OCI-LY1 (cell line): ENCODE data around the gene CBL.

ENCODE experiments used
- H2AFZ ChIP-seq: fragments of 200-600 bp; sonication (generic), shearing (Covaris generic); 2 replicates; pipeline ENCODE4 v1.6.0; 2014; ENCODE audit warnings: antibody characterized with exemption, mild to moderate bottlenecking, low read length
- H3F3A ChIP-seq: fragments of 200-600 bp; sonication (generic), shearing (Covaris generic); 2 replicates; pipeline ENCODE4 v1.6.0; 2014; ENCODE audit warnings: mild to moderate bottlenecking, antibody characterized with exemption, low read length, moderate library complexity; ENCODE audit not compliant: insufficient read depth
- H3K27ac ChIP-seq: fragments of 200-600 bp; sonication (generic); 2 replicates; pipeline ENCODE4 v1.5.1; 2014; ENCODE audit warnings: low read length, mixed run types, mild to moderate bottlenecking, low read depth; ENCODE audit not compliant: poor library complexity, severe bottlenecking
- H3K27me3 ChIP-seq: fragments of 200-600 bp; sonication (generic); 2 replicates; pipeline ENCODE4 v1.6.0; 2014; ENCODE audit warnings: antibody characterized with exemption, mild to moderate bottlenecking, low read length, moderate library complexity; ENCODE audit not compliant: insufficient read depth
- H3K36me3 ChIP-seq: fragments of 200-600 bp; sonication (generic); 2 replicates; pipeline ENCODE4 v1.6.1; 2014; ENCODE audit warnings: mild to moderate bottlenecking, antibody characterized with exemption, low read length, moderate library complexity, mixed read lengths; ENCODE audit not compliant: insufficient read depth
- H3K4me1 ChIP-seq: fragments of 200-600 bp; sonication (generic); 2 replicates; pipeline ENCODE4 v1.5.1; 2014; ENCODE audit warnings: mild to moderate bottlenecking, low read length, moderate library complexity; ENCODE audit not compliant: insufficient read depth, severe bottlenecking
- H3K4me2 ChIP-seq: fragments of 200-600 bp; sonication (generic), shearing (Covaris generic); 2 replicates; pipeline ENCODE4 v1.6.1; 2014; ENCODE audit warnings: low read length
- H3K4me3 ChIP-seq: fragments of 200-600 bp; sonication (generic); 2 replicates; pipeline ENCODE4 v1.5.1; 2014; ENCODE audit warnings: low read length, low read depth, mild to moderate bottlenecking, mixed read lengths; ENCODE audit not compliant: poor library complexity, severe bottlenecking
- H3K79me2 ChIP-seq: fragments of 200-600 bp; shearing (Covaris generic); 2 replicates; pipeline ENCODE4 v1.6.1; 2016; ENCODE audit warnings: mixed run types, low read length, mixed read lengths; ENCODE audit not compliant: insufficient read depth
- H3K9ac ChIP-seq: fragments of 200-600 bp; sonication (generic), shearing (Covaris generic); 2 replicates; pipeline ENCODE4 v1.6.1; 2014; ENCODE audit warnings: mild to moderate bottlenecking, low read length, mixed read lengths
- H3K9me2 ChIP-seq: fragments of 200-600 bp; sonication (generic), shearing (Covaris generic); 2 replicates; pipeline ENCODE4 v1.6.1; 2014; ENCODE audit warnings: low read depth, mild to moderate bottlenecking, low read length, mixed read lengths
- H3K9me3 ChIP-seq: fragments of 200-600 bp; shearing (Covaris generic); 2 replicates; pipeline ENCODE4 v1.6.1; 2014; ENCODE audit warnings: low read length, mixed read lengths
- H4K20me1 ChIP-seq: fragments of 200-600 bp; sonication (generic), shearing (Covaris generic); 2 replicates; pipeline ENCODE4 v1.6.0; 2016; ENCODE audit warnings: mild to moderate bottlenecking, low read length; ENCODE audit not compliant: insufficient read depth
- EZH2 ChIP-seq: fragments of 200-600 bp; sonication (generic), shearing (Covaris generic); IDR thresholded peaks from 2 replicates; pipeline ENCODE4 v1.8.0; 2017; ENCODE audit warnings: borderline replicate concordance, mixed run types, mild to moderate bottlenecking, antibody characterized with exemption, low read length, moderate library complexity, mixed read lengths
- TF ChIP-seq, protein P1 (sequence below): fragments of 200-600 bp; sonication (generic), shearing (Covaris generic); IDR thresholded peaks from 2 replicates; pipeline ENCODE4 v1.5.1; 2017; ENCODE audit warnings: mild to moderate bottlenecking, antibody characterized with exemption, low read length, moderate library complexity, mixed read lengths

CBL gene

DNA sequence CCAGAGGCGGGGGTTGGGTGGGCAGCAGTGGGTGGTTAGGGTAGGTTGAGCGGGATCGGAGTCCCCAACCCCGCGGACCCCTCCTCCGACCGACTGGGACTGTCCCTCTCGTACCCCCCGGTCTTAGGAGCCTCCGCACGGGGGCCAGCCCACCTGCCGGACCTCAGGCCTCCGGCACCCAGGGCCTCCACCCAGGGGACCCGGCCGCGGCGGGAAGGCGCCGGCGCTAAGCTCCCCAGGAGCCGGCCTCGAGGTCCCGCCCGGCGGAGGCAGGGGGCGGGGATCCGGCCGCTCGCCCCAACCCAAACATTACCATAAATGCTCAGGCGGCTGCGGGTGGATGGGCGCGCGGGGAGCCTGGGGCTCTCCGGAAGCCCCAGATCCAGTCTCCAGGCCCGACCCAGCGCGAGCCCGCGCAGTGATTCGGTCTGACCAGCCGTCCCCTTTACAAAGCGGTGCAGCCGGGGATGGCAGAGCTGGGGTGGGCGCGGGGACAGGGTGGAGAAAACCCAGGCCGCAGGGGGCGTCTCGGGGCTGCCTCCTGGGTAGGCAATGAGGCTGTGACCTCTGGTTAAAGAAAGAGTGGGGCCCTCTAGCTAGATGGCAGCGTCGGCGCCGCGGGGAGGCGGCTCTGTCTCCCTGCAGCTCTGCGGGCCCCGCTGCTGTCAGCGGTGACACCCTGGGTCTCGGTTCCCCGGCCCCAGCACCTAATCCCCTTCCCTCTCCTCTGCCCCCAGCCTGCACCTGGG is 114.8 kb downstream of the CBL start:
- H3K27ac ChIP-seq = peak overlapping the region; percentile 70
- TF ChIP-seq, protein P1, sequence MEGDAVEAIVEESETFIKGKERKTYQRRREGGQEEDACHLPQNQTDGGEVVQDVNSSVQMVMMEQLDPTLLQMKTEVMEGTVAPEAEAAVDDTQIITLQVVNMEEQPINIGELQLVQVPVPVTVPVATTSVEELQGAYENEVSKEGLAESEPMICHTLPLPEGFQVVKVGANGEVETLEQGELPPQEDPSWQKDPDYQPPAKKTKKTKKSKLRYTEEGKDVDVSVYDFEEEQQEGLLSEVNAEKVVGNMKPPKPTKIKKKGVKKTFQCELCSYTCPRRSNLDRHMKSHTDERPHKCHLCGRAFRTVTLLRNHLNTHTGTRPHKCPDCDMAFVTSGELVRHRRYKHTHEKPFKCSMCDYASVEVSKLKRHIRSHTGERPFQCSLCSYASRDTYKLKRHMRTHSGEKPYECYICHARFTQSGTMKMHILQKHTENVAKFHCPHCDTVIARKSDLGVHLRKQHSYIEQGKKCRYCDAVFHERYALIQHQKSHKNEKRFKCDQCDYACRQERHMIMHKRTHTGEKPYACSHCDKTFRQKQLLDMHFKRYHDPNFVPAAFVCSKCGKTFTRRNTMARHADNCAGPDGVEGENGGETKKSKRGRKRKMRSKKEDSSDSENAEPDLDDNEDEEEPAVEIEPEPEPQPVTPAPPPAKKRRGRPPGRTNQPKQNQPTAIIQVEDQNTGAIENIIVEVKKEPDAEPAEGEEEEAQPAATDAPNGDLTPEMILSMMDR = no peak
- no peak for TF ChIP-seq EZH2
- peaks cover 59% of the 10 kb centered on the region for H3K4me1 ChIP-seq
- H3K9me2 ChIP-seq = no peaks in the 10 kb centered on the region
- H2AFZ ChIP-seq = peak overlapping the region; percentile 35; the same call in 1 of the 2 replicates
- H3K9ac ChIP-seq = peak overlapping the region; percentile 68
- no peaks in the 10 kb centered on the region for H3K27me3 ChIP-seq
- no peaks in the 10 kb centered on the region for H3K9me3 ChIP-seq
- peak overlapping the region; percentile 78 for H3K4me2 ChIP-seq
- peak overlapping the region; percentile 60 for H3K4me3 ChIP-seq
- H3F3A ChIP-seq = no peaks in the 10 kb centered on the region
- no peaks in the 10 kb centered on the region for H3K79me2 ChIP-seq
- no peaks in the 10 kb centered on the region for H3K36me3 ChIP-seq
- no peaks in the 10 kb centered on the region for H4K20me1 ChIP-seq

DNA sequence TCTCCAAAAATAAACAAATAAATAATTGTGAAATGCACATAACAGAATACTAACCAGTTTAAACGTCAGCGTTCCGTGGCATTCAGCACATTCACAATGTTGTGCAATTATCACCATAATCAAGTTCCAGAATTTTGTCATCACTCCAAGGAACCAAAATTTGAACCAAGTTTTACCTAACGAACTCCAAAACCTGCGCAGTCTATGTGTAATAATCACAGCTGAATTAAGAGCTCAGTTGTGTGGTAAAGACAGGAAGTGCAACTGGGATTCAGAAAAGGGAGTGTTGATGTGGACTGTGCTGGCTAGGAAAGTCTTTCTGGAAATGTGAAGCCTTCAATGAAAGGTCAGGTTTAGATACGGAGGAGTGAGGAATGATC is 116.2 kb downstream of the CBL start:
- no peaks in the 10 kb centered on the region for H3K9me3 ChIP-seq
- no peaks in the 10 kb centered on the region for H3K27me3 ChIP-seq
- peak overlapping the region; percentile 18; the same call in 1 of the 2 replicates for H3K9ac ChIP-seq
- H3K27ac ChIP-seq = no peak overlapping the region
- no peaks in the 10 kb centered on the region for H3K9me2 ChIP-seq
- peaks cover 47% of the 10 kb centered on the region for H3K4me1 ChIP-seq
- H3F3A ChIP-seq = no peaks in the 10 kb centered on the region
- H3K36me3 ChIP-seq = no peaks in the 10 kb centered on the region
- peak overlapping the region; percentile 60 for H3K4me3 ChIP-seq
- no peak overlapping the region for H2AFZ ChIP-seq
- peak overlapping the region; percentile 78 for H3K4me2 ChIP-seq
- H4K20me1 ChIP-seq = no peaks in the 10 kb centered on the region
- TF ChIP-seq, protein P1 = no peak
- no peak for TF ChIP-seq EZH2
- H3K79me2 ChIP-seq = no peaks in the 10 kb centered on the region

DNA sequence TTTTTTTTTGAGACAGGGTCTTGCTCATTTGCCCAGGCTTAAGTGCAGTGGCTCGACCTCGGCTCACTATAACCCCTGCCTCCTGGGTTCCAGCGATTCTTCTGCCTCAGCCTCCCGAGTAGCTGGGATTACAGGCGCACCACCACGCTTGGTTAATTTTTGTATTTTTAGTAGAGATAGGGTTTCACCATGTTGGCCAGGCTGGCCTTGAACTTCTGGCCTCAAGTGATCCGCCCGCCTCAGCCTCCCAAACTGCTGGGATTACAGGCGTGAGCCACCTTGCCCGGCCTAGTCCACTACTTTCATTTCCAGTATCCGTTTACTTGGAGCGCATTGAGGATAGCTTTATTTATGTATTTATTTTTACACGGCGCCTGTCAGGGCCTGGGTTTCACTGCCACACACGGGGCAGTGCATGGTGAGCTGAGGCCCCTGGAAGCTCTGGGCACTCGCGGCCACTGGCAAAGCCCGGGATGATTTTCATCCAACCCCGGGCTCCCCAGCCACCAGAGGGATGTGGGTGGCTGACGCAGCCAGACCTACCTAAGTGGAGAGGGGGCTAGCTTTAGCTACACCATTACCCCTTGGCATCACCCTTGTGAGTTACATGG is 116.9 kb downstream of the CBL start:
- Histone ChIP-seq H3K9ac (no peak overlapping the region), H3K4me1 (peaks cover 45% of the 10 kb centered on the region), H3F3A (no peaks in the 10 kb centered on the region), H3K79me2 (no peaks in the 10 kb centered on the region), H3K4me2 (no peak overlapping the region), H3K27ac (no peak overlapping the region), H3K4me3 (no peak overlapping the region), H3K9me3 (no peaks in the 10 kb centered on the region), H4K20me1 (no peaks in the 10 kb centered on the region), H3K9me2 (no peaks in the 10 kb centered on the region), H3K36me3 (no peaks in the 10 kb centered on the region), H2AFZ (no peak overlapping the region), H3K27me3 (no peaks in the 10 kb centered on the region)
- TF ChIP-seq EZH2 = no peak
- TF ChIP-seq, protein P1 = no peak
